ENCODE results near the gene IQSEC1. TPM values are rescaled to one million over a fixed set of nuclear protein-coding genes. Genes with fewer than 3 reads are reported as not detected.
A peak's percentile ranks its signal among the peaks of the same experiment; 100 is the strongest.

The IQSEC1 gene
- total RNA-seq, 2 donors from 2014 or later, result 57.5 to 63.9 TPM

DNA sequence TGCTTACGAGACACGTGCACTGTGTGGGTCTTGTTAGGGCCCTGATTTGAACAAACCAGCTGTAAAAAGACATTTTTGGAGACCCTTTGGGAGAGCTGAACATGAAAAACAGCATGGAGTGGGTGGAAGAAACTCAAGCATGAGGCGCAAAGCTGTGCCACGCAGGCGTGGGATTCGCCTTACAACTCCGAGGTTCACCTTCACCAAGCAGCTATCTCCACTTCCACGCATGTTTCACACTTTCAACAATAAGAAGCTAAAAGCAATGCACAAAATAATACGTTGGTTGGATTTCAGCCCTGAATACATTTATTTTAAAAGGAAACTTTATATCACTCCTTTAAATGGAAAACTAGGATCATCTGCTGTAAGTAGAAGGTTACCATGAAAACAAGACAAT lies 42.5 kb downstream of the IQSEC1 start:
- H3K4me1 ChIP-seq, result peaks cover 0 to 13% of the 10 kb centered on the region in 2 donors
- no peaks in the 10 kb centered on the region for H3K36me3 ChIP-seq
- TF ChIP-seq, protein P1, sequence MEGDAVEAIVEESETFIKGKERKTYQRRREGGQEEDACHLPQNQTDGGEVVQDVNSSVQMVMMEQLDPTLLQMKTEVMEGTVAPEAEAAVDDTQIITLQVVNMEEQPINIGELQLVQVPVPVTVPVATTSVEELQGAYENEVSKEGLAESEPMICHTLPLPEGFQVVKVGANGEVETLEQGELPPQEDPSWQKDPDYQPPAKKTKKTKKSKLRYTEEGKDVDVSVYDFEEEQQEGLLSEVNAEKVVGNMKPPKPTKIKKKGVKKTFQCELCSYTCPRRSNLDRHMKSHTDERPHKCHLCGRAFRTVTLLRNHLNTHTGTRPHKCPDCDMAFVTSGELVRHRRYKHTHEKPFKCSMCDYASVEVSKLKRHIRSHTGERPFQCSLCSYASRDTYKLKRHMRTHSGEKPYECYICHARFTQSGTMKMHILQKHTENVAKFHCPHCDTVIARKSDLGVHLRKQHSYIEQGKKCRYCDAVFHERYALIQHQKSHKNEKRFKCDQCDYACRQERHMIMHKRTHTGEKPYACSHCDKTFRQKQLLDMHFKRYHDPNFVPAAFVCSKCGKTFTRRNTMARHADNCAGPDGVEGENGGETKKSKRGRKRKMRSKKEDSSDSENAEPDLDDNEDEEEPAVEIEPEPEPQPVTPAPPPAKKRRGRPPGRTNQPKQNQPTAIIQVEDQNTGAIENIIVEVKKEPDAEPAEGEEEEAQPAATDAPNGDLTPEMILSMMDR (IDR thresholded peaks at IDR 0.05), result no peak
- no peak overlapping the region for H3K27ac ChIP-seq
- DNase-seq (ENCODE audit: low spot score), result no peak
- no peaks in the 10 kb centered on the region for H3K9me3 ChIP-seq
- no peak overlapping the region for H3K4me3 ChIP-seq
- no peaks in the 10 kb centered on the region for H3K27me3 ChIP-seq

DNA sequence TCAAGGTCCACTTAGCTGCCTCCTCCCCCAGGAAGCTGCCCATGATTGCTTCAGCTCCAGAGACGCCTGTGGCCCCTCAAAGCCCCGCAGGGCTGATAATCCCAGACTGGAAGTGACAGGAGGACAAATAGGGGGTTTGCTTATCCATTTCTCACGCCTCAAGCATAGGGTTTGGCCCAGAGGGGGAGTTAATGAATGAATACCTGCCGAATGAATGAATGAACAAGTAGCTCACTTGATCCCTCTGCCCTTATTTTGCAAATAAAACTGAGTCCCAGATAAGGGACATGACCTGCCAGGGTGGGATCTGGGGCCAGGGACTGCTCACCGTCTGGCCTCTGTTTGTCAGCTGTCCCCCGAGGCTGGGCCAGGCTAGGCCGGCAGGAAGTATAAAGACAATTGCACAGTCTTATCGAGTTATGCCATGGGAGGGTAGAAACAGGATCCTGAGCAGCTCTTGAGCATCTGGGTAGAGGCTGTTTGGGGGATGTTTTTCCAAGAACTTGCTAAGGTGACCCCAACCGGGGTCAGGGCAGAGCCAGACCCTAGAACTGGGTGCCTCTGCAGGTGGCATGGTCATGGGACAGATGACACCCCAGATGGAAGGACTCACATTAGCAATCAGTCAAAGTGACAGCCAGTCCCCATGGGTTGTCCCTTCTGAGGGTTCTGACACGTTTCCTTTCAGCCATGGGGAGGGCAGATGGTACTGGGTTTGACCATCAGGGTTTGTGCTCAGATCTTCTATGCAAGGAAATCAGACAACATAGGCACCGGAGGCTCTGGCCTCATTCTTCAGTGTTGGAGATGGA lies 45.0 kb downstream of the IQSEC1 start:
- H3K27me3 ChIP-seq, result no peaks in the 10 kb centered on the region
- TF ChIP-seq, protein P1 (IDR thresholded peaks at IDR 0.05), result no peak
- no peaks in the 10 kb centered on the region for H3K36me3 ChIP-seq
- no peak overlapping the region for H3K4me3 ChIP-seq
- no peaks in the 10 kb centered on the region for H3K9me3 ChIP-seq
- DNase-seq (ENCODE audit: low spot score), result no peak
- no peak overlapping the region for H3K27ac ChIP-seq
- peaks cover 0 to 15% of the 10 kb centered on the region in 2 donors for H3K4me1 ChIP-seq

DNA sequence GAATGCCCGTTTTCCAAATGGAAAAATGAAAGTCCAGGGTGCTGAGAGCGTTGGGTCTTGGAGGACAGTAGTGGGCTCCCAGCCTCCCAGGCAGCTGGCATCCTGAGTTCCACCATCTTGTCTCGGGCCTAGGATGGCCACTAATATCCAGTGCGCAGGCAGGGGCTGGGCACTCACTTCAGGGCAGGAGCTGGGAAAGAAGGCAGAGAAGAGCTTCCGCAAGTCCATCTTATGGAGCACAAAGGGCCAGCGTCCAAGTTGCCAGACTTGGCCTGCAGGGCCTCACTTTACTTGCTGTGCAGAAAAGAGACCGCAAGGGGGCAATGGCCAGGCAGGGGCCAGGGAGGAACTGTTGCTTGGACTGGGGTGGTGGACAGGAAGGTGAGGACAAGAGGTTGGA lies 46.1 kb downstream of the IQSEC1 start:
- Histone ChIP-seq H3K27me3 (no peaks in the 10 kb centered on the region), H3K27ac (no peak overlapping the region), H3K9me3 (no peaks in the 10 kb centered on the region), H3K36me3 (no peaks in the 10 kb centered on the region), H3K4me3 (no peak overlapping the region), H3K4me1 (peaks cover 0 to 26% of the 10 kb centered on the region in 2 donors)
- no peak for DNase-seq (ENCODE audit: low spot score)
- TF ChIP-seq, protein P1 (IDR thresholded peaks at IDR 0.05), result no peak

DNA sequence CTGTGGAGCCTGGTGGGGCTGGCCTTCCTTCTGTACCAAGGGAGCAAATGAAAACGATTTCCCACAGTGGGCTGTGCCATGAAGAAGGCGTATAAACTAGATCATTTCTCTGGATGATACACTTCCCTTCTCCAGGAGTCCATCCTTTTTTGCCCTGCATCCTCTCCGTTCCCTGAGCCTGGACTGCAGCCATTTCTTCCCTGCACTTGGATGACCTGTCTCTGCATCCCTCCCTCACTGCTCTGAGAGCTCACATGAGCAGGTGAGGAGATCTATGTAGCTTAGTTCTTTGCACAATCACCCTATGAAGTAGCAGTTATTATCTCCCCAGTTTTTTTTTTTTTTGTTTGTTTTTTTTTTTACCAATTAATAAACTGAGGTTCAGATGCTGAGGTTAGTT lies 46.7 kb downstream of the IQSEC1 start:
- Histone ChIP-seq H3K27ac (no peak overlapping the region), H3K9me3 (no peaks in the 10 kb centered on the region), H3K27me3 (no peaks in the 10 kb centered on the region), H3K36me3 (no peaks in the 10 kb centered on the region), H3K4me3 (no peak overlapping the region), H3K4me1 (peaks cover 0 to 32% of the 10 kb centered on the region in 2 donors)
- TF ChIP-seq, protein P1 (IDR thresholded peaks at IDR 0.05), result no peak
- DNase-seq (ENCODE audit: low spot score), result no peak

DNA sequence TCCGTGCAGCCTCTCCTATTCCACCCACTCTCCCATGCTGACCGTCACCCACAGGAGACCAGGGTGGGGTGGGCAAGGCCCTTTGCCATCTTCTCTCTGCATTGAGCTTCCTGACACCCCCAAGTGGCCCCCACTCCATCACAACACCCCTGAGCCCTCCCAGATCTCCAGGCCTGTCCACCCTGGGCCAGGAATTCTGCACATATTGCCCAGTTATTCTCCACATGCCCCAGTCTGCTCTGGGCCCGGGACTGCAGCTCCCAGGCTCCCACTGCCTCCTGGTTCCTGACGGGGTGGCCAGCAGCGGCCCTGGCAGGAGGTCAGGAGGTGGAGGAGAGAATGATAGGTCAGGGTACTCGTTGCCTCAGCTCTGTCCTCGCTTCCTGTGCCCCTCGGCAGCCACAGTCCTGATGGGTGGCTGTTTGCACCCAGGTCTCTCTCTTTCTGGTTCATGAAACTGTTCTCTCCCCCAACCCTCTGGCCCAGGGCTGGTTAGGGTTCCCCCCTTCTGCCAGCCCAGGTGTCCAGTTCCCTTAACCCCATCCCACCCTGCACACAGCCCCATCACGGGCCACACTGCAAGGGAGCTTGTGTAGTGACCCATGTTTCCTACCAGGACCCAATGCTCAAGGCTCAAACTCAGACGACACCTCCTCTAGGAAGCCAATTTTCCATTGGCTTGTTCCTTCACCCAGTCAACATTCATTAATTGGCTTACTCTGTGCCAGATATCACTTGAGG lies 47.3 kb downstream of the IQSEC1 start:
- TF ChIP-seq, protein P1 (IDR thresholded peaks at IDR 0.05), result no peak
- Histone ChIP-seq H3K36me3 (no peaks in the 10 kb centered on the region), H3K4me3 (no peak overlapping the region), H3K27me3 (no peaks in the 10 kb centered on the region), H3K9me3 (no peaks in the 10 kb centered on the region), H3K27ac (peak overlapping the region in 1 of 2 donors; percentile 5), H3K4me1 (peaks cover 0 to 38% of the 10 kb centered on the region in 2 donors)
- DNase-seq (ENCODE audit: low spot score), result no peak
